Dendritic cell treated with granulocyte-macrophage colony-stimulating factor and Interleukin-4, amounts not matched to agents 40 ng/mL and 50 ng/mL, for 4 days (primary cell): ENCODE data around the gene FNDC7.
"Not testable (repeated sequence)": the region's sequence is repeated elsewhere in the genome, so short reads cannot be mapped to it uniquely, and the experiment has no call there.

ENCODE experiments used
- H3K27ac Mint-ChIP-seq: one replicate; pipeline ENCODE4 v1.8.0; 2022; ENCODE audit warnings: mild to moderate bottlenecking, mixed read lengths
- H3K27me3 Mint-ChIP-seq: one replicate; pipeline ENCODE4 v1.8.0; 2022; ENCODE audit warnings: mild to moderate bottlenecking, mixed read lengths
- H3K36me3 Mint-ChIP-seq: one replicate; pipeline ENCODE4 v1.8.0; 2022; ENCODE audit warnings: low read depth, mixed read lengths
- H3K4me1 Mint-ChIP-seq: one replicate; pipeline ENCODE4 v1.8.0; 2022; ENCODE audit warnings: low read depth, mixed read lengths
- H3K4me3 Mint-ChIP-seq: one replicate; pipeline ENCODE4 v1.8.0; 2022; ENCODE audit warnings: mild to moderate bottlenecking, moderate library complexity, mixed read lengths
- H3K9me3 Mint-ChIP-seq: one replicate; pipeline ENCODE4 v1.8.0; 2022; ENCODE audit warnings: mixed read lengths
- intact Hi-C: fragments of 100-400 bp; cut with micrococcal nuclease; formaldehyde crosslinking; loops from one replicate; pipeline ENCODE4 v1.15.0; 2022

Gene FNDC7

GRCh38 chr1:108686614-108687313 lies 25.9 kb upstream of the FNDC7 start:
- Mint-ChIP-seq H3K27me3 (no peaks in the 10 kb centered on the region), H3K36me3 (peaks cover 3% of the 10 kb centered on the region), H3K9me3 (no peaks in the 10 kb centered on the region), H3K4me3 (no peak overlapping the region), H3K27ac (no peak overlapping the region), H3K4me1 (peaks cover 15% of the 10 kb centered on the region)
- intact Hi-C loops = no loop called here

GRCh38 chr1:108691128-108691941 lies 21.4 kb upstream of the FNDC7 start:
- H3K36me3 Mint-ChIP-seq = peaks cover 31% of the 10 kb centered on the region
- peak overlapping the region; percentile 96 for H3K4me3 Mint-ChIP-seq
- intact Hi-C loops = loop anchor here (5.0 kb wide), 2 partner anchors 44 to 134 kb away; no protein-coding TSS in a partner anchor
- no peaks in the 10 kb centered on the region for H3K27me3 Mint-ChIP-seq
- peak overlapping the region; percentile 100 for H3K27ac Mint-ChIP-seq
- H3K4me1 Mint-ChIP-seq = peaks cover 21% of the 10 kb centered on the region
- H3K9me3 Mint-ChIP-seq = no peaks in the 10 kb centered on the region

- Mint-ChIP-seq H3K9me3 (no peaks in the 10 kb centered on the region), H3K4me3 (peak within 1 kb of the TSS; percentile 96), H3K27me3 (no peaks in the 10 kb centered on the region), H3K36me3 (peaks cover 39% of the 10 kb centered on the region), H3K4me1 (peaks cover 21% of the 10 kb centered on the region), H3K27ac (peak within 1 kb of the TSS; percentile 100)
- intact Hi-C loops = loop anchor here (2.0 to 5.0 kb wide), 3 partner anchors 45 to 135 kb away; partner anchors contain the start of gene STXBP3
Observed at GRCh38 chr1:108691942-108692723, 20.6 kb upstream of the FNDC7 start, which contains the start of gene PRPF38B. Gene PRPF38B, plus strand, starts transcription at chr1:108692310. Its CDS starts 282 bp downstream, at chr1:108692592.

- no peaks in the 10 kb centered on the region for H3K27me3 Mint-ChIP-seq
- intact Hi-C loops = loop anchor here (2.0 to 5.0 kb wide), 3 partner anchors 46 to 136 kb away; partner anchors contain the start of gene STXBP3
- H3K9me3 Mint-ChIP-seq = no peaks in the 10 kb centered on the region
- H3K27ac Mint-ChIP-seq = peak overlapping the region; percentile 100
- peaks cover 21% of the 10 kb centered on the region for H3K4me1 Mint-ChIP-seq
- peaks cover 47% of the 10 kb centered on the region for H3K36me3 Mint-ChIP-seq
- H3K4me3 Mint-ChIP-seq = peak overlapping the region; percentile 96
Observed at GRCh38 chr1:108692724-108693655, 19.7 kb upstream of the FNDC7 start.

- Mint-ChIP-seq H3K36me3 (peaks cover 73% of the 10 kb centered on the region), H3K9me3 (no peaks in the 10 kb centered on the region), H3K4me1 (peaks cover 40% of the 10 kb centered on the region), H3K4me3 (peak overlapping the region; percentile 72), H3K27me3 (no peaks in the 10 kb centered on the region), H3K27ac (peak overlapping the region; percentile 77)
- intact Hi-C loops = no loop called here
Observed at GRCh38 chr1:108695535-108695934, 17.2 kb upstream of the FNDC7 start.

GRCh38 chr1:108699375-108700332 lies 13.1 kb upstream of the FNDC7 start:
- H3K36me3 Mint-ChIP-seq = peaks cover 59% of the 10 kb centered on the region

GRCh38 chr1:108701176-108701849 lies 11.4 kb upstream of the FNDC7 start:
- intact Hi-C loops = no loop called here
- no peaks in the 10 kb centered on the region for H3K9me3 Mint-ChIP-seq
- H3K4me1 Mint-ChIP-seq = peaks cover 33% of the 10 kb centered on the region
- peaks cover 50% of the 10 kb centered on the region for H3K36me3 Mint-ChIP-seq
- H3K4me3 Mint-ChIP-seq = no peak overlapping the region
- H3K27ac Mint-ChIP-seq = no peak overlapping the region
- peaks cover 4% of the 10 kb centered on the region for H3K27me3 Mint-ChIP-seq

More at GRCh38 chr1:108699375-108700332, 13.1 kb upstream of the FNDC7 start:
- peaks cover 28% of the 10 kb centered on the region for H3K4me1 Mint-ChIP-seq
- intact Hi-C loops = no loop called here
- no peaks in the 10 kb centered on the region for H3K9me3 Mint-ChIP-seq
- H3K27ac Mint-ChIP-seq = peak overlapping the region; percentile 89
- H3K4me3 Mint-ChIP-seq = peak overlapping the region; percentile 63
- H3K27me3 Mint-ChIP-seq = no peaks in the 10 kb centered on the region

GRCh38 chr1:108702109-108702508 lies 10.6 kb upstream of the FNDC7 start:
- peaks cover 42% of the 10 kb centered on the region for H3K36me3 Mint-ChIP-seq
- H3K27ac Mint-ChIP-seq, H3K4me3 Mint-ChIP-seq, H3K27me3 Mint-ChIP-seq, H3K9me3 Mint-ChIP-seq, intact Hi-C loops: not testable (repeated sequence)
- H3K4me1 Mint-ChIP-seq = peaks cover 33% of the 10 kb centered on the region

GRCh38 chr1:108703939-108704338 lies 8.8 kb upstream of the FNDC7 start:
- intact Hi-C loops = no loop called here
- Mint-ChIP-seq H3K9me3 (no peaks in the 10 kb centered on the region), H3K4me1 (peaks cover 30% of the 10 kb centered on the region), H3K36me3 (peaks cover 24% of the 10 kb centered on the region), H3K27ac (peak overlapping the region; percentile 48), H3K4me3 (no peak overlapping the region), H3K27me3 (peaks cover 4% of the 10 kb centered on the region)

GRCh38 chr1:108704496-108704895 lies 8.2 kb upstream of the FNDC7 start:
- Mint-ChIP-seq H3K27me3 (peaks cover 4% of the 10 kb centered on the region), H3K4me3 (no peak overlapping the region), H3K9me3 (no peaks in the 10 kb centered on the region), H3K4me1 (peaks cover 28% of the 10 kb centered on the region), H3K27ac (no peak overlapping the region), H3K36me3 (peaks cover 18% of the 10 kb centered on the region)
- intact Hi-C loops = no loop called here

GRCh38 chr1:108706643-108707042 lies 6.1 kb upstream of the FNDC7 start:
- intact Hi-C loops = no loop called here
- Mint-ChIP-seq H3K27me3 (peaks cover 4% of the 10 kb centered on the region), H3K36me3 (peaks cover 8% of the 10 kb centered on the region), H3K4me3 (no peak overlapping the region), H3K9me3 (no peaks in the 10 kb centered on the region), H3K27ac (no peak overlapping the region), H3K4me1 (peaks cover 18% of the 10 kb centered on the region)
